ENCODE data around the gene CCDC197. TPM values are rescaled to one million over a fixed set of nuclear protein-coding genes. Genes with fewer than 3 reads are reported as not detected.
A peak's percentile ranks its signal among the peaks of the same experiment; 100 is the strongest.

CCDC197 gene
- total RNA-seq, 1 donor from 2014 or later, result 0.11 TPM

- peak overlapping the region; percentile 46 for H3K27ac Mint-ChIP-seq
- intact Hi-C loops (cut with micrococcal nuclease), result loop anchor here (2.0 kb wide), 2 partner anchors 29 to 41 kb away; no protein-coding TSS in a partner anchor
- H3K4me1 Mint-ChIP-seq (ENCODE audit: low read depth), result peaks cover 47% of the 10 kb centered on the region
- H3K36me3 Mint-ChIP-seq (ENCODE audit: low read depth), result no peaks in the 10 kb centered on the region
- no peak for DNase-seq (ENCODE audit: low spot score)
- H3K9me3 Mint-ChIP-seq, result no peaks in the 10 kb centered on the region
- no peaks in the 10 kb centered on the region for H3K27me3 Mint-ChIP-seq (ENCODE audit: low read depth)
- no peak overlapping the region for H3K4me3 Mint-ChIP-seq (ENCODE audit: low read depth)
These were observed 3.2 kb downstream of the CCDC197 start for GRCh38 chr14:94000267-94000666.

- Mint-ChIP-seq H3K27me3 (ENCODE audit: low read depth) (no peaks in the 10 kb centered on the region), H3K27ac (no peak overlapping the region), H3K4me3 (ENCODE audit: low read depth) (no peak overlapping the region), H3K4me1 (ENCODE audit: low read depth) (peaks cover 41% of the 10 kb centered on the region), H3K9me3 (no peaks in the 10 kb centered on the region), H3K36me3 (ENCODE audit: low read depth) (no peaks in the 10 kb centered on the region)
- DNase-seq (ENCODE audit: low spot score), result no peak
- intact Hi-C loops (cut with micrococcal nuclease), result loop anchor here (1.0 to 2.0 kb wide), 3 partner anchors 30 to 62 kb away; no protein-coding TSS in a partner anchor
These were observed 3.9 kb downstream of the CCDC197 start for GRCh38 chr14:94001016-94001415.

- no peaks in the 10 kb centered on the region for H3K27me3 Mint-ChIP-seq (ENCODE audit: low read depth)
- H3K9me3 Mint-ChIP-seq, result no peaks in the 10 kb centered on the region
- no peaks in the 10 kb centered on the region for H3K36me3 Mint-ChIP-seq (ENCODE audit: low read depth)
- peak; percentile 52 for DNase-seq (ENCODE audit: low spot score)
- H3K4me3 Mint-ChIP-seq (ENCODE audit: low read depth), result no peak overlapping the region
- intact Hi-C loops (cut with micrococcal nuclease), result loop anchor here (1.0 to 2.0 kb wide), 3 partner anchors 31 to 62 kb away; no protein-coding TSS in a partner anchor
- H3K27ac Mint-ChIP-seq, result peak overlapping the region; percentile 47
- peaks cover 40% of the 10 kb centered on the region for H3K4me1 Mint-ChIP-seq (ENCODE audit: low read depth)
These were observed 4.6 kb downstream of the CCDC197 start for GRCh38 chr14:94001501-94002396.

GRCh38 chr14:94003397-94003796, 6.3 kb downstream of the CCDC197 start:
- Mint-ChIP-seq H3K9me3 (no peaks in the 10 kb centered on the region), H3K4me3 (ENCODE audit: low read depth) (no peak overlapping the region), H3K36me3 (ENCODE audit: low read depth) (no peaks in the 10 kb centered on the region), H3K27ac (peak overlapping the region; percentile 0), H3K27me3 (ENCODE audit: low read depth) (no peaks in the 10 kb centered on the region), H3K4me1 (ENCODE audit: low read depth) (peaks cover 30% of the 10 kb centered on the region)
- no peak for DNase-seq (ENCODE audit: low spot score)
- intact Hi-C loops (cut with micrococcal nuclease), result no loop called here

GRCh38 chr14:94004015-94004414, 6.9 kb downstream of the CCDC197 start:
- intact Hi-C loops (cut with micrococcal nuclease), result no loop called here
- peaks cover 29% of the 10 kb centered on the region for H3K4me1 Mint-ChIP-seq (ENCODE audit: low read depth)

GRCh38 chr14:94005324-94006073, 8.4 kb downstream of the CCDC197 start:
- Mint-ChIP-seq H3K4me3 (ENCODE audit: low read depth) (no peak overlapping the region), H3K36me3 (ENCODE audit: low read depth) (no peaks in the 10 kb centered on the region), H3K27ac (no peak overlapping the region), H3K27me3 (ENCODE audit: low read depth) (no peaks in the 10 kb centered on the region), H3K9me3 (no peaks in the 10 kb centered on the region), H3K4me1 (ENCODE audit: low read depth) (peaks cover 30% of the 10 kb centered on the region)
- no peak for DNase-seq (ENCODE audit: low spot score)
- intact Hi-C loops (cut with micrococcal nuclease), result no loop called here

More at GRCh38 chr14:94004015-94004414, 6.9 kb downstream of the CCDC197 start:
- Mint-ChIP-seq H3K27ac (no peak overlapping the region), H3K9me3 (no peaks in the 10 kb centered on the region), H3K36me3 (ENCODE audit: low read depth) (no peaks in the 10 kb centered on the region), H3K4me3 (ENCODE audit: low read depth) (no peak overlapping the region), H3K27me3 (ENCODE audit: low read depth) (no peaks in the 10 kb centered on the region)
- DNase-seq (ENCODE audit: low spot score), result no peak

- no peak for DNase-seq (ENCODE audit: low spot score)
- H3K27ac Mint-ChIP-seq, result no peak overlapping the region
- no peaks in the 10 kb centered on the region for H3K9me3 Mint-ChIP-seq
- H3K36me3 Mint-ChIP-seq (ENCODE audit: low read depth), result no peaks in the 10 kb centered on the region
- intact Hi-C loops (cut with micrococcal nuclease), result no loop called here
- no peak overlapping the region for H3K4me3 Mint-ChIP-seq (ENCODE audit: low read depth)
- H3K27me3 Mint-ChIP-seq (ENCODE audit: low read depth), result no peaks in the 10 kb centered on the region
- H3K4me1 Mint-ChIP-seq (ENCODE audit: low read depth), result peaks cover 37% of the 10 kb centered on the region
These were observed 11.1 kb downstream of the CCDC197 start for GRCh38 chr14:94008234-94008633.

- H3K27ac Mint-ChIP-seq, result peak overlapping the region; percentile 65
- H3K27me3 Mint-ChIP-seq (ENCODE audit: low read depth), result no peaks in the 10 kb centered on the region
- intact Hi-C loops (cut with micrococcal nuclease), result loop anchor here (2.0 kb wide), 1 partner anchor 13 kb away; the partner anchor contains the start of gene CCDC197
- peaks cover 39% of the 10 kb centered on the region for H3K4me1 Mint-ChIP-seq (ENCODE audit: low read depth)
- DNase-seq (ENCODE audit: low spot score), result no peak
- no peak overlapping the region for H3K4me3 Mint-ChIP-seq (ENCODE audit: low read depth)
- no peaks in the 10 kb centered on the region for H3K9me3 Mint-ChIP-seq
- H3K36me3 Mint-ChIP-seq (ENCODE audit: low read depth), result no peaks in the 10 kb centered on the region
These were observed 12.7 kb downstream of the CCDC197 start for GRCh38 chr14:94009767-94010166.

GRCh38 chr14:94010625-94011024, 13.5 kb downstream of the CCDC197 start:
- H3K9me3 Mint-ChIP-seq, result no peaks in the 10 kb centered on the region
- peaks cover 36% of the 10 kb centered on the region for H3K4me1 Mint-ChIP-seq (ENCODE audit: low read depth)
- no peak overlapping the region for H3K4me3 Mint-ChIP-seq (ENCODE audit: low read depth)
- DNase-seq (ENCODE audit: low spot score), result no peak
- no peaks in the 10 kb centered on the region for H3K27me3 Mint-ChIP-seq (ENCODE audit: low read depth)
- no peak overlapping the region for H3K27ac Mint-ChIP-seq
- intact Hi-C loops (cut with micrococcal nuclease), result loop anchor here (2.0 kb wide), 1 partner anchor 14 kb away; the partner anchor contains the start of gene CCDC197
- no peaks in the 10 kb centered on the region for H3K36me3 Mint-ChIP-seq (ENCODE audit: low read depth)

GRCh38 chr14:94011795-94012194, 14.7 kb downstream of the CCDC197 start:
- Mint-ChIP-seq H3K9me3 (no peaks in the 10 kb centered on the region), H3K27me3 (ENCODE audit: low read depth) (peaks cover 1% of the 10 kb centered on the region), H3K4me3 (ENCODE audit: low read depth) (no peak overlapping the region), H3K27ac (peak overlapping the region; percentile 43), H3K4me1 (ENCODE audit: low read depth) (peaks cover 36% of the 10 kb centered on the region), H3K36me3 (ENCODE audit: low read depth) (no peaks in the 10 kb centered on the region)
- no peak for DNase-seq (ENCODE audit: low spot score)
- intact Hi-C loops (cut with micrococcal nuclease), result loop anchor here (2.0 kb wide), 1 partner anchor 15 kb away; the partner anchor contains the start of gene CCDC197

- Mint-ChIP-seq H3K27me3 (ENCODE audit: low read depth) (peaks cover 8% of the 10 kb centered on the region), H3K4me1 (ENCODE audit: low read depth) (peaks cover 26% of the 10 kb centered on the region), H3K36me3 (ENCODE audit: low read depth) (no peaks in the 10 kb centered on the region), H3K27ac (no peak overlapping the region), H3K9me3 (no peaks in the 10 kb centered on the region), H3K4me3 (ENCODE audit: low read depth) (no peak overlapping the region)
- intact Hi-C loops (cut with micrococcal nuclease), result no loop called here
- no peak for DNase-seq (ENCODE audit: low spot score)
These were observed 17.3 kb downstream of the CCDC197 start for GRCh38 chr14:94014382-94014781.

- Mint-ChIP-seq H3K36me3 (ENCODE audit: low read depth) (no peaks in the 10 kb centered on the region), H3K9me3 (no peaks in the 10 kb centered on the region), H3K4me3 (ENCODE audit: low read depth) (no peak overlapping the region), H3K27ac (no peak overlapping the region), H3K4me1 (ENCODE audit: low read depth) (peaks cover 22% of the 10 kb centered on the region), H3K27me3 (ENCODE audit: low read depth) (peaks cover 8% of the 10 kb centered on the region)
- no peak for DNase-seq (ENCODE audit: low spot score)
- intact Hi-C loops (cut with micrococcal nuclease), result no loop called here
These were observed 18.1 kb downstream of the CCDC197 start for GRCh38 chr14:94015223-94015622.
